Loucy (cell line): Measurements from ENCODE around the gene PPP3CA.

ENCODE experiments used
- CTCF ChIP-seq: fragments of 200-600 bp; sonication (generic); conservative IDR thresholded peaks from 2 replicates; pipeline ENCODE4 v1.5.1; 2014; ENCODE audit warnings: mild to moderate bottlenecking, antibody characterized with exemption, low read length
- EZH2phosphoT487 ChIP-seq: fragments of 200-600 bp; IDR thresholded peaks from 2 replicates; pipeline ENCODE4 v1.6.1; 2018; ENCODE audit warnings: antibody characterized with exemption, mild to moderate bottlenecking, moderate library complexity, borderline replicate concordance

GRCh38 chr4:101299021-101299420 is 48.3 kb downstream of the PPP3CA start:
- TF ChIP-seq CTCF: no peak
- no peak for TF ChIP-seq EZH2phosphoT487
